GM23338 (cell line): ENCODE data around the gene CDHR5. TPM values are rescaled to one million over a fixed set of nuclear protein-coding genes. Genes with fewer than 3 reads are reported as not detected.

Experiments used
- ATAC-seq: fragments of 200-7000 bp; cut with Tn5 transposase; 3 replicates; pipeline ENCODE4 v1.9.1; 2020
- DNase-seq: peaks from one replicate; pipeline ENCODE4 v3.0.0-alpha.2; 2015; ENCODE audit warnings: low spot score
- H2AFZ ChIP-seq: fragments of 200-600 bp; sonication (generic); 2 replicates; pipeline ENCODE4 v1.8.0; 2016; ENCODE audit warnings: antibody characterized with exemption, mild to moderate bottlenecking, moderate library complexity
- H3F3A ChIP-seq: fragments of 200-600 bp; sonication (generic); replicated peaks from 2 replicates; pipeline ENCODE4 v1.8.0; 2017; ENCODE audit warnings: antibody characterized with exemption, mixed run types, low read depth
- H3K27ac ChIP-seq: fragments of 200-600 bp; sonication (generic); 2 replicates; pipeline ENCODE4 v1.6.1; 2016; ENCODE audit warnings: low read depth
- H3K27me3 ChIP-seq: fragments of 200-600 bp; sonication (generic); 2 replicates; pipeline ENCODE4 v1.8.0; 2016; ENCODE audit warnings: mild to moderate bottlenecking, mixed run types, moderate library complexity; ENCODE audit not compliant: insufficient read depth
- H3K36me3 ChIP-seq: fragments of 200-600 bp; sonication (generic); 2 replicates; pipeline ENCODE4 v1.8.0; 2016; ENCODE audit warnings: mild to moderate bottlenecking; ENCODE audit not compliant: insufficient read depth
- H3K4me1 ChIP-seq: fragments of 200-600 bp; sonication (generic); 2 replicates; pipeline ENCODE4 v1.8.0; 2016; ENCODE audit warnings: mild to moderate bottlenecking, moderate library complexity; ENCODE audit not compliant: insufficient read depth
- H3K4me2 ChIP-seq: fragments of 200-600 bp; sonication (generic); 2 replicates; pipeline ENCODE4 v1.7.1; 2017; ENCODE audit warnings: mixed run types
- H3K4me3 ChIP-seq: fragments of 200-600 bp; sonication (generic); 2 replicates; pipeline ENCODE4 v1.6.1; 2016; ENCODE audit warnings: mixed run types
- H3K79me2 ChIP-seq: fragments of 200-600 bp; sonication (generic); replicated peaks from 2 replicates; pipeline ENCODE4 v1.8.0; 2017; ENCODE audit warnings: mild to moderate bottlenecking; ENCODE audit not compliant: insufficient read depth
- H3K9me2 ChIP-seq: fragments of 200-600 bp; sonication (generic); 2 replicates; pipeline ENCODE4 v1.8.0; 2017; ENCODE audit not compliant: insufficient read depth
- H4K20me1 ChIP-seq: fragments of 200-600 bp; sonication (generic); replicated peaks from 2 replicates; pipeline ENCODE4 v1.8.0; 2017; ENCODE audit warnings: mild to moderate bottlenecking; ENCODE audit not compliant: insufficient read depth
- H3K27ac Mint-ChIP-seq: 2 replicates; pipeline ENCODE4 v1.8.0; 2020; ENCODE audit warnings: inconsistent platforms, mild to moderate bottlenecking, moderate library complexity, mixed read lengths
- H3K27me3 Mint-ChIP-seq: 3 replicates; pipeline ENCODE4 v1.8.0; 2022; ENCODE audit warnings: low read depth, mild to moderate bottlenecking, moderate library complexity, mixed read lengths, inconsistent platforms; ENCODE audit not compliant: insufficient read depth, poor library complexity
- H3K36me3 Mint-ChIP-seq: 3 replicates; pipeline ENCODE4 v1.8.0; 2021; ENCODE audit warnings: low read depth, mild to moderate bottlenecking, inconsistent platforms, moderate library complexity, mixed read lengths
- H3K4me1 Mint-ChIP-seq: 3 replicates; pipeline ENCODE4 v1.8.0; 2020; ENCODE audit warnings: mild to moderate bottlenecking, inconsistent platforms, mixed read lengths
- H3K4me3 Mint-ChIP-seq: 3 replicates; pipeline ENCODE4 v1.8.0; 2021; ENCODE audit warnings: moderate library complexity, mild to moderate bottlenecking, inconsistent platforms, mixed read lengths
- H3K9me3 Mint-ChIP-seq: 3 replicates; pipeline ENCODE4 v1.8.0; 2020; ENCODE audit warnings: moderate library complexity, mild to moderate bottlenecking, inconsistent platforms, mixed read lengths
- CREB1 ChIP-seq: fragments of 250-450 bp; sonication (Bioruptor Pico); IDR thresholded peaks from 2 replicates; pipeline ENCODE4 v1.5.0; 2020; ENCODE audit warnings: low read depth, mild to moderate bottlenecking, moderate library complexity
- CTCF ChIP-seq, 2 experiments: fragments of 200-600 bp in 1 of 2; sonication (generic) in 1 of 2; conservative IDR thresholded peaks; 2 replicates each; pipeline versions ENCODE4 v1.5.1 to v1.6.1; 2016 to 2017; ENCODE audit warnings: antibody characterized with exemption in 2 of 2, low read depth in 2 of 2, mild to moderate bottlenecking in 2 of 2, moderate library complexity in 1 of 2
- ETS1 ChIP-seq: IDR thresholded peaks from 2 replicates; pipeline ENCODE4 v1.6.1; 2016; ENCODE audit warnings: antibody characterized with exemption
- EZH2 ChIP-seq: fragments of 200-600 bp; sonication (generic); IDR thresholded peaks from one replicate; pipeline ENCODE4 v1.8.0; 2017; ENCODE audit warnings: antibody characterized with exemption, mild to moderate bottlenecking, low read depth; ENCODE audit not compliant: unreplicated experiment
- EZH2phosphoT487 ChIP-seq: fragments of 200-600 bp; sonication (generic); IDR thresholded peaks from one replicate; pipeline ENCODE4 v1.8.1; 2018; ENCODE audit warnings: antibody characterized with exemption; ENCODE audit not compliant: unreplicated experiment
- JUNB ChIP-seq: IDR thresholded peaks from one replicate; pipeline ENCODE4 v1.6.1; 2016; ENCODE audit warnings: antibody characterized with exemption; ENCODE audit not compliant: unreplicated experiment
- NANOG ChIP-seq: IDR thresholded peaks from 2 replicates; pipeline ENCODE4 v1.6.1; 2016; ENCODE audit warnings: antibody characterized with exemption, borderline replicate concordance
- POLR2AphosphoS5 ChIP-seq: IDR thresholded peaks from 2 replicates; pipeline ENCODE4 v1.6.1; 2016; ENCODE audit warnings: antibody characterized with exemption, low read depth
- REST ChIP-seq: IDR thresholded peaks from one replicate; pipeline ENCODE4 v1.6.1; 2018; ENCODE audit warnings: antibody characterized with exemption; ENCODE audit not compliant: unreplicated experiment
- STAT1 ChIP-seq: IDR thresholded peaks from one replicate; pipeline ENCODE4 v1.6.1; 2016; ENCODE audit warnings: antibody characterized with exemption; ENCODE audit not compliant: unreplicated experiment
- ZNF114 ChIP-seq: fragments of 250-450 bp; sonication (Bioruptor Pico); IDR thresholded peaks from 2 replicates; pipeline ENCODE4 v1.5.0; 2020; ENCODE audit warnings: mild to moderate bottlenecking, moderate library complexity
- ZNF331 ChIP-seq: fragments of 250-450 bp; sonication (Bioruptor Pico); IDR thresholded peaks from 2 replicates; pipeline ENCODE4 v1.5.0; 2020; ENCODE audit warnings: low read depth, mild to moderate bottlenecking, moderate library complexity
- ZNF462 ChIP-seq: fragments of 250-450 bp; sonication (Bioruptor Pico); IDR thresholded peaks from 2 replicates; pipeline ENCODE4 v1.5.0; 2020; ENCODE audit warnings: mild to moderate bottlenecking, moderate library complexity
- polyA plus RNA-seq: library from polyadenylated mRNA; unstranded; fragments of >200 nt; fragmentation: Nextera tagmentation; extraction: Ambion mirVana; gene quantifications from 2 replicates; pipeline ENCODE4 v1.2.1, GENCODE V29; 2016
- total RNA-seq: library from RNA; depleted of rRNA; stranded (reverse); fragments of >200 nt; shearing (Covaris generic); gene quantifications from 2 replicates; pipeline ENCODE4 v1.2.3, GENCODE V29; 2014

The CDHR5 gene
- total and polyA plus RNA-seq, 2 experiments from 2014 or later = not detected

- H3K27ac ChIP-seq = no peak overlapping the region
- peaks cover 32% of the 10 kb centered on the region for H4K20me1 ChIP-seq
Observed at GRCh38 chr11:579830-580601, 44.7 kb downstream of the CDHR5 start.

More at GRCh38 chr11:579830-580601, 44.7 kb downstream of the CDHR5 start:
- H3F3A ChIP-seq = peaks cover 11% of the 10 kb centered on the region; the same call in 1 of the 2 replicates
- H3K4me1 ChIP-seq = peaks cover 10% of the 10 kb centered on the region
- ATAC-seq = no peak
- DNase-seq = no peak
- H3K4me1 Mint-ChIP-seq = peaks cover 15% of the 10 kb centered on the region
- TF ChIP-seq REST (no peak), EZH2 (no peak), JUNB (no peak), NANOG (no peak), CREB1 (CRISPR knock-in tag) (no peak), CTCF (conservative IDR thresholded peaks at IDR 0.05; ENCODE audit: low read depth in 2 of 2) (no peak), ZNF462 (CRISPR knock-in tag) (no peak), EZH2phosphoT487 (no peak), POLR2AphosphoS5 (no peak), ETS1 (no peak), ZNF114 (CRISPR knock-in tag) (no peak), STAT1 (no peak), ZNF331 (no peak)
- peaks cover 72% of the 10 kb centered on the region for H3K79me2 ChIP-seq
- peaks cover 8% of the 10 kb centered on the region for H3K27me3 Mint-ChIP-seq
- H3K4me3 ChIP-seq = no peak overlapping the region
- H3K4me3 Mint-ChIP-seq = no peak overlapping the region
- H3K36me3 ChIP-seq = peaks cover 10% of the 10 kb centered on the region; the same call in 1 of the 2 replicates
- H3K9me3 Mint-ChIP-seq = no peaks in the 10 kb centered on the region; the same call in 2 of the 3 replicates
- peaks cover 6% of the 10 kb centered on the region for H3K27me3 ChIP-seq
- H3K9me2 ChIP-seq = no peaks in the 10 kb centered on the region
- H2AFZ ChIP-seq = no peak overlapping the region
- peak overlapping the region; percentile 38; the same call in 1 of the 2 replicates for H3K27ac Mint-ChIP-seq
- peaks cover 18% of the 10 kb centered on the region for H3K36me3 Mint-ChIP-seq
- H3K4me2 ChIP-seq = no peak overlapping the region
